Stimulated activated CD8-positive, alpha-beta memory T cell treated with anti-CD3 and anti-CD28 coated beads, Interleukin-15, amount 100 ng/mL, for 24 hours (primary cell): Measurements from ENCODE around the gene RAB44.
"Not testable (repeated sequence)": the region's sequence is repeated elsewhere in the genome, so short reads cannot be mapped to it uniquely, and the experiment has no call there.

Source experiments
- DNase-seq: peaks from one replicate; pipeline ENCODE4 v3.0.0-alpha.2; 2020; ENCODE audit warnings: low read depth

Gene RAB44, protein sequence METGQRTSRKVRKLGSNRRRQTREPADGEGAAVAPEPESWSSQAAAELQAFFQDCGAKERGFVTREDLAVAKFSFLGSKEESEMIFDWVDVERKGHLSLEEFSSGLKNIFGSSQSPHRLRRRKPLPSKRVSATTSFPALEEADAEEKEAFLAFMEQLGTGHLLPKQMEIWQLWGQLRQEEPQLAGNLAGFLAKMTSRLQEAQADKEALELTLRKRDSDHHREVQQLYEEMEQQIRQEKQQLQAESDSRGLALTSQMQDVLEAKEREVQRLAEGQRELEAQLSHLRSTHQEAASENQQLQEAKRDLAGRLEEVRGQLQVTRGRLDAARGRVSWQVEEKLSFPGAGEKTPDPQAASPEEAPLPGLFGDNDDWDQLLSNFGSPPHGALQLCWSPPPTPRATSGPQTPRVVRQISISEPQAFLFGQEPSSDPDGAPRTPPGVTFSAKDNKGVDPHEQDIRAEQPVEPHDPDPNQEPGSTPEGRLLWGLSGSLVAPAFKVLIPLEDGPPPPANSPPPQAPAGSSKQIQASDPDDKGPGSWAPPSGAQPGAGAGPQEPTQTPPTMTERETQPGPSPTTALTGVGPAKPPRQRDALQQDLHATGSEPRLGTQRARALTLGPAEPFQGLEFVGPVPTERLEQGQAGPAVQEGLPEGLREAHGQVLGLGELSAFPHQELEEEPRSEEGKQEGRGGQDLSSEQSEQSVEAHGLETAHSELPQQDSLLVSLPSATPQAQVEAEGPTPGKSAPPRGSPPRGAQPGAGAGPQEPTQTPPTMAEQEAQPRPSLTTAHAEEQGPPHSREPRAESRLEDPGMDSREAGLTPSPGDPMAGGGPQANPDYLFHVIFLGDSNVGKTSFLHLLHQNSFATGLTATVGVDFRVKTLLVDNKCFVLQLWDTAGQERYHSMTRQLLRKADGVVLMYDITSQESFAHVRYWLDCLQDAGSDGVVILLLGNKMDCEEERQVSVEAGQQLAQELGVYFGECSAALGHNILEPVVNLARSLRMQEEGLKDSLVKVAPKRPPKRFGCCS

DNA sequence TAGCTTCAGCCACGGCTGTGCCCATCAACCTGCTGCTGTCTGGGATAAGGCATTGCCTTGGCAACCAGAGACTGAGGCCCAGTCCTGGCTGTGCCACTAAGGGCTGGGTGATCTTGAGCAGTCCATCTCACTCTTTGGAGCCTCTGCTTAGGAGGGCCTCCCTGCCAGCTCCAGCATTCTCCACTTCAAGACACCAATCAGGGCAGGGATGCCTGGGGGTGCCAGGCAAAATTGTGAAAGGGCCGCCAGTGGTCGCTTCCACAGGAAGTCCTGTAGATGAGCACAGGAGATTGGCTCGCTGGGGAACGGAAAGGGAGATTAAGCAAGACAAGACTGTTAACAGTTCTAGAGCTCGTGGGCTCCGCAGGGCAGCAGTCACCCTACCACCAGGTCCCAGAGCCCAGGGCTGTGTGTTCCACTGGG lies at the start of gene RAB44:
Gene RAB44 (plus strand): TSS at position 346 of the 423 bp plus-strand sequence. CDS start 6,410 bp downstream, outside the sequence.
- no peak for DNase-seq

DNA sequence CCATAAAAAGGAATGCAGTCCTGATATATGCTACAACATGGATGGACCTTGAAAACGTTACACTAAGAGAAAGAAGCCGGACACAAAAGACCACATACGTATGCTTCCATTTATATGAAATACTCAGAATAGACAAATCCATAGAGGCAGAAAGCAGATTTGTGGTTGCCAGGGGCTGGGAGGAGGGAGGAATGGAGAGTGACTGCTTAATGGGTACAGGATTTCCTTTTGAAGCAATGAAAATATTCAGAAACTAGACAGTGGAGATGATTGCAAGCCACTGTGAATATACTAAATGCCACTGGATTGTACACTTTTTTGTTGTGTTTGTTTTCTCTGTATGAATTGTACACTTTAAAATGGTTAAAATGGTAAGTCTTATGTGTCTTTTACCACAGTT lies 48.5 kb upstream of the RAB44 start:
- no peak for DNase-seq

DNA sequence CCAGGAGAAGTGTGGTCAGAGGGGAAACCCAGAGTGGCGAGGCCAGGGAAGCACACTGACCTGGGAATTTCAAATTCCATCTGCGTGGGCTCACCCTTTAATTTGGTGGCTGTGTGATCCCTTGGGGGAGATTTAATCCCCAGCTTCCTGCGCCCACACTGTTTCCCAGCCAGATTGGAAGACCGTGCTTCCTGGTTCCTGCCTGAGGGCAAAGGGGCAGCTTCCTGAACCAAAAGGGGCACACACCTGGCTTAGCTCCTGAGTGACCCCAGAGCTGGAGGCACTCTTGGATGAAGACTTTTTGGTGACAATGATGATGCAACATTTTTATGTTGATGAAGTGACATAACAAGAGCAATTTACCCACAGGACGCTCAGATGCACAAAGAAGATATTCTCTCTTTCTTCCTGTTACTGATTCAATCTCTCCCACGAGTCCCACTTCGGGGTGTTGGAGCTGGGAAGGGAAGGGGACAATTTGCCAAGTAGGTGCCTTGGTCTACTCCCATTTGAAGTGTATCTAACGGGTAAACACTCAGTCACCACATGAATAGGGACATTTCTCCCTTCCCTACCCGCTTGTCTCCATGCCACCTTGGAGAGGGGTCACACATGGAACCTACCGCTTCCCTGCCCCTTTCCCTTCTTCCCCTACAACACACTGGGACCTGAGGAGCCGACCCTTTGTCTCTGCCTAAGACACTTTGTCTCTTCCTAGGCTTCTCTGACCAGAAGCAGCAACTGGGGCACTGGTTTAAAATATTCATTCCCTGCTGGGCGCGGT lies 47.7 kb upstream of the RAB44 start:
- DNase-seq, result no peak

DNA sequence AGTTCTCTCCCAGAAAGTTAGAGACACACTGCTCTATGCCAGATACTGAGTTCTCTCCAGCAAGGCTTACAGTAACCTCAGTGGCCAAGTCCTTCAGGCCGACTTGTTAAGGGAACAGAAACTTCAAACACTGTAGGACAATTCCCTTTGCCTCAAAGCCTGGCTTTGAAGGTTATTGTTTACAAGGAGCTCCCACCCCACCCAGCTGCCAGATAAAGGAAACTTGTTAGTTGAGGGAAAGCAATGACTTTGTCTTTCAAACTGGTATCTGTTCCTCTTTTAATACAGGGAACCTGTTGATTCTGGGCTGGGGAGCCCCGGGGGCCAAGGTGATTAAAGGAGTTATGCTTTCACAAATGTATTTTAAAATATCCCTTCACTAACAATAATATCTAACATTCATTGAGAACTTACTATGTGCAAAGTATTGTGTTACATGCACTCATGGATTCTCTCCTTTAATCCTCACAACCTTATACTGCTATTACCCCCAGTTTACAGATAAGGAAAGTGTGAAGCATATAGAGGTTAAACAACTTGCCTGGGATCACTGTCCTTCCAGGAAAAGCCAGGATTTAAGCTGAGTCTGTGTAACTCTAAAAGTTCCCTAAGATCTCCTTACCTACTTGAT lies 46.7 kb upstream of the RAB44 start:
- DNase-seq, result no peak

DNA sequence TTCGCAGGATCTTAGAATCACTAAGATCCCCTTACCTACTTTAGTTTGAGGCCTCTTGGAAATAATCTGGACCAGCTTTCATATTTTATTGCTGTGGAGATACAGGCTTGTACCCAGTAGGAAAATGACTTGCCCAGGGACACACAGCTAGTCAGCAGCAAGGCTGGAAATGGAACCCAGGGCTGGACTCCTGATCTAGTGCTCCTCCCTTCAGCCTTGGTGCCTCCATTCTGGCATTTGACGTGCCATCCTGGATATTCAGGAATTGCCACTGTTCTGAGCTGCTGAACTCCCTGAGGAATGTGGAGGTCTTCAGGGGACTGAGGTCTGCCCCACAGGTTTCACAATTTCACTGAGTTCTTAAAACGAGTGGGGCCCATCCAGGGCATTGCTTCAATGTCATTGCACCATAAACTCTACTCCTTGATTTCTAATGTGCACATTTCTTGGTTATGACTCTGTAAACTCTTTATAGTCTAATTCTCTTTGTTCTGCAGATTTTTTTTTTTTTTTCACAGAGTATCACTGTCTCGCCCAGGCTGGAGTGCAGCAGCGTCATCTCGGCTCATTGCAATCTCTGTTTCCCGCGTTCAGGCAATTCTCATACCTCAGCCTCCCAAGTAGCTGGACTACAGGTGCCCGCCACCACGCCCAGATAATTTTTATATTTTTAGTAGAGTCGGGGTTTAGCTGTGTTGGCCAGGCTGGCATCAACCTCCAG lies 45.8 kb upstream of the RAB44 start:
- DNase-seq, result no peak

DNA sequence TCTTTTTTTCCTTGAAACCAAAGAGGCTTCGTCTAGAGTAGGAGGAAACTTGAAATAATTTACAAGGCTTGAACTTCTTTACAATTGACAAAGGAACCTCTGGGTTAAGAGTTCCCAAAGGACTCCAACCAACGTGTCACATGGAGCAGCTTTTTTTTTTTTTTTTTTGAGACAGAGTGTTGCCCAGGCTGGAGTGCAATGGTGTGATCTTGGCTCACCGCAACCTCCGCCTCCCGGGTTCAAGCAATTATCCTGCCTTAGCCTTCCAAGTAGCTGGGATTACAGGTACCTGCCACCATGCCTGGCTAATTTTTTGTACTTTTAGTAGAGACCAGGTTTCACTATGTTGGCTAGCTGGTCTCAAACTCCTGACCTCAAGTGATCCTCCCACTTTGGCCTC lies 43.2 kb upstream of the RAB44 start:
- not testable (repeated sequence) for DNase-seq

DNA sequence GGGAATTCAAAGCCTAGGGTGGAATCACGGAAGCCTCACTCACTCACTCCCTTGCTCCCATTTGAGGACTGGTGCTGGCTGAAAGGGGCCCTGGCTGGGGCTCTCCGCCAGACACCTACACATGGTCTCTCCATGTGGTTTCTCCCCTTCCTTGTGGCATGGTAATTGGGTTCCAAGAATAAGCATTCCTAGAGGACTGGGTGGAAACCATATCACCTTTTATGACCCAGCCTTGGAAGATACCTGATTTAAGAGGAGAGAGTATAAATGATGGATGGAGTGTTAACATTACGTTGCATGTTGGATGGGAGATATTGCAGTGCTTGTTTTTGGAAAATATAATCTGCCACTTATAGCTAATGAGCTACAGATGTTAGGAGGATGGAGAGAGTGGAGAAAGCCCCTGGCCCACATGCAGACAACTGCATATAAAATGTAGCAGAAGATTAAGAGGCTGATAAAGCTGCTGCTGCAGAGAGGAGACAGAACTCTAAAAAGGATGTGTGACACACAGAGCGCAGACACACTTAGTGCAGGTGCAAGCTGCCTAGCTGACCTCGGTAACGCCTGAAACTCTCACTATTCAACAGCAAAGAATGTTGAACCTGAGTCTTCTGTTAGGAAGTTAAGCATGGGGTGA lies 42.4 kb upstream of the RAB44 start:
- no peak for DNase-seq

DNA sequence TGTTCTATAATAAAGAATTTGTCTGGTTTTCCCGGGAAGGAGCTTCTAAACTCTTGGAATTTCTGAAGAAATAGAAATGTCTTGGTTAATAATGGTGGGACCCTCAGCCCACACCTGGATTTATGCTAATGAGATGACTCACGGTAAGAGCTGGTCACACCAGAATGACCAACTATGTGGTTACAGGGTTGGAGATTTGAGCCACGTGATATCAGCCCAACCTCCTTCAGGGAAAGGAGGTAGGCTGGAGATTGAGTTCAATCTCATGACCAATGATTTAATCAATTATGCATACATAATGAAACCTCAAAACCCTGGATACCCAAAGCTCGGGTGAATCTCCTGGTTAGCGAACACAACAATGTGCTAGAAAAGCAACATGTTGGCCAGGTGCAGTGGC lies 41.2 kb upstream of the RAB44 start:
- no peak for DNase-seq

DNA sequence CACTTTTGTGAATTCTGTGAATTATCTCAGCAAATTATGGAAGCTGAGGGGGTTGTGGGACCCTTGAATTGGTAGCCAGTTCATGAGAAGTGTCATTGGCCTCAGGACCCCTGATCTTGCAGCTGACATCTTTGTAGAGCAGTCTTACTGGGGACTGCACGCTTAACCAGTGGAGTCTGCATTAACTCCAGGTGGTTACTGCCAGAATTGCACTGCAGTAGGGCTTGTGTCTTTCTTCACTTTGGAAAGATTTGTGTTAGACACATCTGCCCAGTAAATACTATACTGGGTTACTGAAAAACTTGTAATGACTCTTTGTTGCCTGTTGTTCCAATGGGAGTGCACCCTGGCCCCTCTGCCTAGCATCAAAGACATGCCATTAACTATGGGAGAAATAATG lies 40.4 kb upstream of the RAB44 start:
- DNase-seq, result no peak

DNA sequence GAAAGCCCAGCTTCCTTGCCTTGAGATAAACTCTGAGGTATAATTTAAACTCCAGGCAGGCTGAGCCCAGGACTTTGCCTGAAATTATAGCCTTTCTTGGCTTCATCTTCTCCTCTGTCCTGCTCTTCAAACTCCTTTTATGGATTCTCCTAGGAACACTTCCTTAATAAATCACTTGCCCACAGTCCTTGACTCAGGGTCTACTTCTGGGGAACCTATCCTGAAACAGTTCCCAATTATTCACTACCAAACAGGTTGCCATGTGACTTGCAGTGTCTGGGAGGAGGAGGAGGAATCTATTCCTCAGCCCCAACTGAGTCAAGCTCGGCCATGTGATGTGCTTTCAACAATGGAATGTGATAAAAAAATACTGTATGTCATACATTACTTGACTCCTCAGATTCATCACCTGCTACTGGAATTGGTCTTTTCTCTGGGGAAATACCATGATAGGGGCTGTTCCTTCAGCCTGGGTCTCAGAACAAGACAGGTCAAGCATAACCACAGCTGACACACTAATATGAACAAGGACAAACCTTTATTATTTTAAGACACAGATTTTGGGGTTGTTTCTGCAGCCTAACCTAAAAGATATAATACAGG lies 39.6 kb upstream of the RAB44 start:
- no peak for DNase-seq

DNA sequence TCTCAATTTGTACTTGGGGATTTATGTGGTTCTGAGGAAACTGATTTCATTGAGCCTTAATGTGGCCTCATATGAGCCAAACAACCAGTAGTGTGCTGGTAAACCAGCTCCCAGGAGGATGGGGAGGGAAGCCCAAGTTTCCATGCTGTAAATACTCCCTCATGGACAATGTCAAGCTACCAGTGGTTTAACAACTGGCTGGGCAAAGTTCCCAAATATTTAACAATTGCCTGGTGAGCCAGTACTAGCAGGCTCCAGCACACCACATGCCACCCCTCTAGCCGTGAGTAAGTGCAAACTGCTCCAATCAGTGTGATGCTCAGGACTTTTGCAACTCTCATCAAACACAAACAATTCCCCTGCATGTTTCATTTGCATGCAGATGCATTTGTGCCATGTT lies 38.4 kb upstream of the RAB44 start:
- DNase-seq, result no peak

DNA sequence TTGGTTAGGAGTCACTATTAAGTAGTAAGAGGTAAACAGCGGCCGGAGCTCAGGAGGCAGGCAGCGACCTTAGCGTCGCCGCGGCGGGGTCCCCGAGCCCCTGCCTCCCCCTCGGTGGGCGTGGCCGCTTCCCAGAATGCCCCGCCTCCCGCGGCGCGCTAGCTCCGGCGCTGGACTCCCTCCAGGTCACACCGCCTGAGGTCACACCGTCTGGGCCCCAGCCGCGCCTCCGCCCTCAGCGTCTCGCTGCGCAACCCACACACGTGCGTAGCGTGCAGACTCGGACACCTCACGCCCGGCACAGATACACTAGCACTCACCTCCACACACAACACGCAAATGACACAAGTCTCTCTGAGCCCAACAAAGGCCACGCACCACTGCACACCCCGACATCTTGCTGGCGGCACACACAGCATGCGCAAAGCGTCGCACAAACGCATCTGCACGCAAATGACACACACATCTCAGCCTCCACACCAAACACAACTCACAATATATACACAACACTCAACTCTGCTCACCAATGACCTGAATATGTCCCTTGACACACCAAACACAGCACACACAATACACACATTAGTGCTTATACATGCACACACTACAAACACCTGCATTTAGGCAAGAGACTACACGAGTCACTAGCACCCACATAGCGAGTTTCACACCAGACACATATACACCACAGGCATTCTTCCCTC lies 36.7 kb upstream of the RAB44 start:
- DNase-seq, result no peak

DNA sequence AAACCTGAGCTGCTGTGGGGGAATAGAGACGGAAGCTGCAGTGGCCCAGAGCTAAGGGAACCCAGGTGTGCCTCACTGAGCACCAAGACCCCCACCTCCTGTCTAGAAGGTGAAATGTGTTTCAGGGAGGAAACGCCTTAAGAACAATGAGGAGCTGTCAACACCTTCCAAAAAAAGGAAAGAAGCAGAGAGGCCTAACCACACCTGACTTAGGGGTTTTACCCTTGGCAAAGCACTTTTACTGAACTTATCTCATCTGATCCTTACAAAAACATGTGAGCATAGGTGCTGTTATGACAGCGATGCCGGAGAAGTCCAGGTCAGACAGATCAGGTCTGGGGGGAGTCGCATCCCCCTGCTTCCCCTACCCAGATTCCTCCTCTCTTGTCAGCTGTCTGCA lies 35.2 kb upstream of the RAB44 start:
- no peak for DNase-seq

DNA sequence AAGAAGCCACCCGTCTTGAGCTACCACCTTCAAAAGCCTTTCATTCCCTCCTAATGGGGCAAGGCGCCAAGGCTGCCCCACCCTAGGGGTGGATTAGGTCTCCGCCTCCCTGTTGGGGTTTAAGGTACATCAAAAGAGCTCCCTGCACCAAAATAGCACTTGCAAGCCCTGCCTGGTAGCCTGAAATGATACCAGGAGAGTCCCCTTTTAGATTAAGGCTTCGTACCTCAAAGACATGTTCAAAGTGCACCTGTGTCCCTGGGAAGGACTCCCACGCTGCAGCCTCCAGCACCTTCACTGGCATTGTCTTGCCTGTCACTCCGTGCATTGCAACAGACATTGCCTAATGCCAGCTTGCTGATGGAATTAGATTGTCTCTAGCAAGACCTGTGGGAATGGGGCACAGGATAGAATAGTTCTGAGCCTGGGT lies 34.8 kb upstream of the RAB44 start:
- no peak for DNase-seq

DNA sequence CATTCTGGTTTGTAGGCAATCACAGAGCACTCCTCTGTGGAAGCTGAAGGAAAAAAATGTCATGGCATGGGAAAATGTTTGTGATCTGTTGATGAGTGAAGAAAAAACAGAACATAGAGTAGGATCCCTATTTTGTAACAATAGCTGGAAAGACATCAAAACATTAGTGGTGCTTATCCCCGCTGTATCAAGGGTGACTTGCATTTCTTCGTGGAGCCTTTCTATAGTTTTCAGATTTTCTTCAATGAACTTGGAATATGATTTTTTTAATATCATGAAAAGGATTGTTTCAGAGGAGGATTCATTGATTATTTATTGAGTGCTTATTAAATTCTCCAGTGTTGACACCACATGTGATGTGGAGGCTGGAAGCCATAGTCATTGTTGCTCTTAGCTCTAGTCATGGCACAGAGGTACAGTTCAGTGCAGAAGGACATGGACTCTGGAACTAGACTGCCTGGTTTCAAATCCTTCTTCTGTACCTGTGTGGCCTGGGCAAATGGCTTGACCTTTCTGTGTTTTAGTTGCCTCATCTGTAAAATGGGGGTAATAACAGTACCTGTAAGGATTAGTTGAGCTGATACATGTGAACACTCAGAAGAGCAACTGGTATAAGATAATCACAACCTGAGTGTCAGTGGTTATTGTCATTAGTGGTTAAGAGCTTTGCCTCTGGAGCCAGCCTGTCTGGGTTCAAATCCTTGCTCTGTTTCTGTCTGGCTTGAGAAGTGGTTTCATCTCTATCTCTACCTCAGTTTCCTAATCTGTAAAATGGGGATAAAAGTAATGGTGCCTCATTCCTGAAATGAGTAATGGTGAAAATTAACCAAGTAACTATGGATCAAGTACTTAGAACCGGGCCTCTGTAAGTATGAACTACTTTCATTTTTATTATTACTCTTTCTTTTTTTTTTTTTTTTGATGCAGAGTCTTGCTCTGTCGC lies 33.9 kb upstream of the RAB44 start:
- no peak for DNase-seq

DNA sequence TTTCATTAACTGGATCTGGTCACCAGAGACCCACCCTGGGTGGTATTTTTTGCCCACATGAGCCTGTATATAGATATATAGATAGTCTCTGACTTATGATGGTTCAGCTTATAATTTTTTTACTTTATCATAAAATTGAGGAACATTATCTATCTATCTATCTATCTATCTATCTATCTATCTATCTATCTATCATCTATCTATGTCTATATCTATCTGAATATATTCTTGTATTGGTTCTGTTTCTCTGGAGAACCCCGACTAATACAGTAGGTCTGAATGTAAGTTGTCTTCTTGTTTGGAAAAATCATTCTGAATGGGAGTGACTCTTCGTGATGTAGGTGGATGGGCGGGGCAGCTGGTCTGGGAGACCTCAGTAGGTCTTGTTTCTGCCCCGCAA lies 32.4 kb upstream of the RAB44 start:
- no peak for DNase-seq

DNA sequence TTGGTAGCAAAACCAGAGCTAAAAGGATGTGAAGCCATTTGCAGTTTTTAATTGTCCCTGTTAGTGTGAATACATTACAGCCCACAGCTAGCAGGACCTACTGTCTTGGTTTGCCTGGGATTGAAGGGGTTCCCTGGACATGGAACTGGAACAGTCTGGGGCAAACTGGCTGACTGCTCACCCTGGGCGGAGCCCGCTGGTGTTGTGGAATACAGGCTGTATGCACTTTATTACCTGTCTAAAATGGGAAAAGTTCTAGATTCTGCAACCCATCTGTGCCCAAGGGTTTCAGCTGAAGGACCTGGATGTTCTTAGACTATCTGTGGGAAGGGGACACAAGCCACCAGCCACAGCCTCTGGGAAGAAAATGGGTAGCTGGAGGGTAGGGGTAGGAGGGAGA lies 31.3 kb upstream of the RAB44 start:
- DNase-seq, result no peak
